ENCODE results near the gene PPIL3.

Gene PPIL3

DNA sequence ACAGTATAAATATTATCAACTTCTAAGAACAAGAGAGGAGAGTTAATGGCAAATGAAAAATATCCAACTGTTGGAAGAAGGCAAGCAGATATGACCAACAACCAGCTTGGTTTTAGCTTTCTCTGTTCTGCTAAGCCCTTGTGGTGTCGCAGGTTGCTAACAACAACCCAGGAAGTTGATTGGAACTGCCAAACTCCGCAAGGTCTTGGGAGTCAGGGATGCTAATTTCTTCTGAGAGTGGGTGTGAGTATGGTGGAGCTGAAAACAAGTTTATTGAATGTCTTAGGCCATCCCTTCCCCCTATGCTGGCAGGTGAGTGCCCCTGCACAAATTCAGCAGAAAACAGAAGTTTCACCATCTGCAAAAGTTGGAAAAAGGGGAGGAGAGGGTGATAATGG is 59.6 kb downstream of the PPIL3 start:
- Histone ChIP-seq H3F3A (ENCODE audit: insufficient read depth) (peaks cover 10% of the 10 kb centered on the region; the same call in 1 of the 2 replicates), H3K27ac (ENCODE audit: low read depth, low read length) (no peak overlapping the region), H2AFZ (ENCODE audit: low read depth, low read length, severe bottlenecking) (no peak overlapping the region), H4K20me1 (ENCODE audit: low read depth, low read length) (no peaks in the 10 kb centered on the region), H3K79me2 (ENCODE audit: insufficient read depth, low read length) (no peaks in the 10 kb centered on the region), H3K36me3 (ENCODE audit: low read length) (no peaks in the 10 kb centered on the region; the same call in 1 of the 2 replicates), H3K4me2 (ENCODE audit: low read depth, low read length, poor library complexity, severe bottlenecking) (no peak overlapping the region), H3K9me3 (ENCODE audit: insufficient read depth, low read length) (no peaks in the 10 kb centered on the region), H3K9me2 (replicated peaks; ENCODE audit: insufficient read depth, low read length) (no peaks in the 10 kb centered on the region), H3K27me3 (ENCODE audit: low read length) (no peaks in the 10 kb centered on the region), H3K4me3 (ENCODE audit: insufficient read depth, low read length, poor library complexity, severe bottlenecking) (no peak overlapping the region), H3K9ac (ENCODE audit: low read length) (no peak overlapping the region)
- no peak for TF ChIP-seq EZH2phosphoT487 (conservative IDR thresholded peaks at IDR 0.05; ENCODE audit: low read length)
- TF ChIP-seq, protein P1, sequence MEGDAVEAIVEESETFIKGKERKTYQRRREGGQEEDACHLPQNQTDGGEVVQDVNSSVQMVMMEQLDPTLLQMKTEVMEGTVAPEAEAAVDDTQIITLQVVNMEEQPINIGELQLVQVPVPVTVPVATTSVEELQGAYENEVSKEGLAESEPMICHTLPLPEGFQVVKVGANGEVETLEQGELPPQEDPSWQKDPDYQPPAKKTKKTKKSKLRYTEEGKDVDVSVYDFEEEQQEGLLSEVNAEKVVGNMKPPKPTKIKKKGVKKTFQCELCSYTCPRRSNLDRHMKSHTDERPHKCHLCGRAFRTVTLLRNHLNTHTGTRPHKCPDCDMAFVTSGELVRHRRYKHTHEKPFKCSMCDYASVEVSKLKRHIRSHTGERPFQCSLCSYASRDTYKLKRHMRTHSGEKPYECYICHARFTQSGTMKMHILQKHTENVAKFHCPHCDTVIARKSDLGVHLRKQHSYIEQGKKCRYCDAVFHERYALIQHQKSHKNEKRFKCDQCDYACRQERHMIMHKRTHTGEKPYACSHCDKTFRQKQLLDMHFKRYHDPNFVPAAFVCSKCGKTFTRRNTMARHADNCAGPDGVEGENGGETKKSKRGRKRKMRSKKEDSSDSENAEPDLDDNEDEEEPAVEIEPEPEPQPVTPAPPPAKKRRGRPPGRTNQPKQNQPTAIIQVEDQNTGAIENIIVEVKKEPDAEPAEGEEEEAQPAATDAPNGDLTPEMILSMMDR (IDR thresholded peaks at IDR 0.05; ENCODE audit: insufficient read depth, low read length, poor library complexity, severe bottlenecking) = no peak

DNA sequence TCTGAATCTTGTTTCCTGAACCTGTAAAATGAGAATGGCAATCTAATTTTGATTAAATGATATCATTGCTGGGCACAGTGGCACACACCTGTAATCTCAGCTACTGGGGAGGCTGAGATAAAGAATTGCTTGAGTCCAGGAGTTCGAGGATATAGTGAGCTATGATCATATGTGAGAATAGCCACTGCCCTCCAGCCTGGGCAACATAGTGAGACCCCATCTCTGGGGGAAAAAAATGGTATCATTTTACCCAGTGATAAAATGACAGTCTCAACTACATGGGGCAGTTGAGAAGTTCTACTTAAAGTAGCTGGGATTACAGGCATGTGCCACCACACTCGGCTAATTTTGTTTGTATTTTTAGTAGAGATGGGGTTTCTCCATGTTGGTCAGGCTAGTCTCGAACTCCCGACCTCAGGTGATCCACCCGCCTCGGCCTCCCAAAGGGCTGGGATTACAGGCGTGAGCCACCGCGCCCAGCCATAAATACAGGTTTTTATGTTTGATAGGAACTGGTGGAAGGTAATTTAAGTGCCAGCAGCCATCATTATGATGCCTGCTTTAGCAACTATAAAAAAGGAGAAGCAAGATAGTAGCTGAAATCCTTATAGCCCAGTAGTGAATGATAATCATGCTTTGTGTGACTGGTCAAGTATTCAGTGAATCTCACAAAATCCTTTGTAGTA is 60.2 kb downstream of the PPIL3 start:
- H3K9me2 ChIP-seq (replicated peaks; ENCODE audit: insufficient read depth, low read length) = no peaks in the 10 kb centered on the region

DNA sequence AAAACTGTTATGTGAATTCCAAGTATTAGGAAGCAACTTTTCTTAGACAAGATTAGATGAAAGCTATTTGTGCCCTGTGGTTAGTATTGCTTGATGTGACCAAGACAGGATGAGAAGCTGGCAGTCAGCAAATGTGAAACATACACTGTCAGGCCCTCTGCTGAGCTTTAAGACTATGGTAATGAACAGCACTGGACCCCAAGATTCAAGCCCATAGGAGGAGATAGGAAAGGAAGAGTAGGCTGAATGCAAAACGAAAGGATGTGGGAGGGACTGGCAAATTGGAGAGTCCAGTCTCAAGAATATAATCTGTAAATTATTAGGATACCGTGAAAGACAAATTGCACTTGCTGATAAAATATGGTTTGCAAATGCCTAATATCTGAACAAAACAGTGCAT is 60.8 kb downstream of the PPIL3 start:
- H4K20me1 ChIP-seq (ENCODE audit: low read depth, low read length) = no peaks in the 10 kb centered on the region
- H3K9me2 ChIP-seq (replicated peaks; ENCODE audit: insufficient read depth, low read length) = no peaks in the 10 kb centered on the region
- H2AFZ ChIP-seq (ENCODE audit: low read depth, low read length, severe bottlenecking) = no peak overlapping the region
- peaks cover 5% of the 10 kb centered on the region; the same call in 1 of the 2 replicates for H3K36me3 ChIP-seq (ENCODE audit: low read length)
- H3K27ac ChIP-seq (ENCODE audit: low read depth, low read length) = no peak overlapping the region
- peaks cover 16% of the 10 kb centered on the region; the same call in 1 of the 2 replicates for H3F3A ChIP-seq (ENCODE audit: insufficient read depth)
- no peaks in the 10 kb centered on the region for H3K9me3 ChIP-seq (ENCODE audit: insufficient read depth, low read length)
- H3K79me2 ChIP-seq (ENCODE audit: insufficient read depth, low read length) = no peaks in the 10 kb centered on the region
- H3K4me3 ChIP-seq (ENCODE audit: insufficient read depth, low read length, poor library complexity, severe bottlenecking) = no peak overlapping the region
- no peaks in the 10 kb centered on the region for H3K27me3 ChIP-seq (ENCODE audit: low read length)
- no peak overlapping the region for H3K9ac ChIP-seq (ENCODE audit: low read length)
- no peak for TF ChIP-seq EZH2phosphoT487 (conservative IDR thresholded peaks at IDR 0.05; ENCODE audit: low read length)
- TF ChIP-seq, protein P1 (IDR thresholded peaks at IDR 0.05; ENCODE audit: insufficient read depth, low read length, poor library complexity, severe bottlenecking) = no peak
- H3K4me2 ChIP-seq (ENCODE audit: low read depth, low read length, poor library complexity, severe bottlenecking) = no peak overlapping the region

More for the DNA sequence above, 60.2 kb downstream of the PPIL3 start:
- peaks cover 16% of the 10 kb centered on the region; the same call in 1 of the 2 replicates for H3F3A ChIP-seq (ENCODE audit: insufficient read depth)
- no peaks in the 10 kb centered on the region for H3K27me3 ChIP-seq (ENCODE audit: low read length)
- H3K27ac ChIP-seq (ENCODE audit: low read depth, low read length) = no peak overlapping the region
- peaks cover 4% of the 10 kb centered on the region; the same call in 1 of the 2 replicates for H3K36me3 ChIP-seq (ENCODE audit: low read length)
- no peak overlapping the region for H2AFZ ChIP-seq (ENCODE audit: low read depth, low read length, severe bottlenecking)
- H3K9ac ChIP-seq (ENCODE audit: low read length) = no peak overlapping the region
- H3K4me2 ChIP-seq (ENCODE audit: low read depth, low read length, poor library complexity, severe bottlenecking) = no peak overlapping the region
- H3K9me3 ChIP-seq (ENCODE audit: insufficient read depth, low read length) = no peaks in the 10 kb centered on the region
- TF ChIP-seq, protein P1 (IDR thresholded peaks at IDR 0.05; ENCODE audit: insufficient read depth, low read length, poor library complexity, severe bottlenecking) = no peak
- TF ChIP-seq EZH2phosphoT487 (conservative IDR thresholded peaks at IDR 0.05; ENCODE audit: low read length) = no peak
- H4K20me1 ChIP-seq (ENCODE audit: low read depth, low read length) = no peaks in the 10 kb centered on the region
- H3K4me3 ChIP-seq (ENCODE audit: insufficient read depth, low read length, poor library complexity, severe bottlenecking) = no peak overlapping the region
- H3K79me2 ChIP-seq (ENCODE audit: insufficient read depth, low read length) = no peaks in the 10 kb centered on the region
